Skeletal muscle tissue (tissue), 4 donors: ENCODE data around the gene PRPF19. TPM values are rescaled to one million over a fixed set of nuclear protein-coding genes. Genes with fewer than 3 reads are reported as not detected.

ENCODE experiments used
- H3K27ac ChIP-seq: one replicate; pipeline ENCODE4 v1.7.0; 2013; ENCODE audit warnings: mild to moderate bottlenecking, low read depth, low read length, inconsistent platforms
- H3K27me3 ChIP-seq, 3 donors: one replicate each; pipeline ENCODE4 v1.7.0; 2013; ENCODE audit warnings: low read length in 3 of 3; ENCODE audit not compliant: control insufficient read depth in 3 of 3, insufficient read depth in 3 of 3
- H3K36me3 ChIP-seq, 3 donors: one replicate each; pipeline ENCODE4 v1.7.0; 2013; ENCODE audit warnings: low read length in 3 of 3; ENCODE audit not compliant: control insufficient read depth in 3 of 3, insufficient read depth in 3 of 3
- H3K4me1 ChIP-seq, 3 donors: one replicate each; pipeline ENCODE4 v1.7.0; 2013; ENCODE audit warnings: low read length in 3 of 3, mild to moderate bottlenecking in 3 of 3; ENCODE audit not compliant: control insufficient read depth in 3 of 3, insufficient read depth in 3 of 3
- H3K4me3 ChIP-seq, 3 donors: one replicate each; pipeline ENCODE4 v1.7.0; 2013; ENCODE audit warnings: low read length in 3 of 3
- H3K9ac ChIP-seq, 3 donors: one replicate each; pipeline ENCODE4 v1.7.0; 2013; ENCODE audit warnings: low read length in 3 of 3, mild to moderate bottlenecking in 3 of 3, moderate library complexity in 2 of 3, low read depth in 1 of 3
- H3K9me3 ChIP-seq, 3 donors: one replicate each; pipeline ENCODE4 v1.7.0; 2013; ENCODE audit warnings: low read length in 3 of 3; ENCODE audit not compliant: control insufficient read depth in 3 of 3
- total RNA-seq: library from RNA; depleted of rRNA; stranded (reverse); fragments of >200 nt; gene quantifications from one replicate; pipeline ENCODE4 v1.2.3, GENCODE V29; 2014
- donor health status: Osteomylitis.

Gene PRPF19
- total RNA-seq, 1 donor from 2014 or later = 27.7 TPM

- H3K36me3 ChIP-seq = peaks cover 73 to 80% (median 78%) of the 10 kb centered on the region in 3 donors
- H3K9me3 ChIP-seq = no peaks in the 10 kb centered on the region
- no peak overlapping the region for H3K9ac ChIP-seq
- no peak overlapping the region for H3K27ac ChIP-seq
- no peaks in the 10 kb centered on the region for H3K27me3 ChIP-seq
- H3K4me1 ChIP-seq = peaks cover 13 to 28% (median 15%) of the 10 kb centered on the region in 3 donors
- H3K4me3 ChIP-seq = no peak overlapping the region
Observed at GRCh38 chr11:60899977-60900376, 6.4 kb downstream of the PRPF19 start.

DNA sequence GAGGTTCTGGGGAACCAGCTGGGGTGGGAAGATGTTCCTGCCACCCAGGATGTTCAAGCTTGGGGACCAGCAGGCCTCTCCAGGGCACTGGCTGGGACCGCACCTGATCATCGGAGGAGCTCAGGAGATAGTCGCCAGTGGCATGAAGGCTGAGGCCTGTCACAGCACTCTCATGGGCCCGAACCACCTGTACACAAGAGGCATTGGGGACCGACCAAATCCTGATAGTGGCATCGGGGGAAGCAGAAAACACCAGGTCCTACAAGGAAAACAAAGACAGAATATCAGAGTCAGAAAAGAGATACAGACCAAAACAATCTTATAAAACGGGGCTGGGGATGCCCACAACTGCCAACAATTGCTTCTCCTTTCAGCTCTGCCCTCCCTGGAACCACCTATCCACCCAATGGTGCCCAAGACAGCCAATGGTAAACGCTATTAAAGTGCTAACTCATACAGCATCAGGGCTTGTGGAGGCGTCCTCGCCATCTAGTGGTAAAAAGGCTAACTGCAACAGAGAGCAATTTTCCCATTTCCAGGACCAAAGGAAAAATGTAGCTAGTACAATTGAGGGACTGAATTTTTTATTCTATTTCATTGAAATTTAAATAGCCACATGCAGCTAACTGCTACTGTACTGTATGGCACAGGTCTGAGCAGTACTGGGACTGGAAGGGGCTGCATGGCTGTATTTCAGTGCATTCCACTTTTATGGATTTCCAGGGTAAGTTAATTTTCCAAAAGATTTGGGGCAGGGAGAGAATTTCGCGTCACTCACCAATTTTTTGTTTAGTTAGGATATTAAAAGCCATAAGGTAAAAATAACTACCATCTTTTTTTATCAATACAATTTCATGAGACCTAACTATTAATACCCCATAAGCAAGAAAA is 7.1 kb downstream of the PRPF19 start:
- H3K27ac ChIP-seq = peak overlapping the region; percentile 56
- H3K4me1 ChIP-seq = peaks cover 6 to 21% (median 8%) of the 10 kb centered on the region in 3 donors
- H3K9ac ChIP-seq = peak overlapping the region in 1 of 3 donors; percentile 41
- H3K9me3 ChIP-seq = no peaks in the 10 kb centered on the region
- H3K4me3 ChIP-seq = no peak overlapping the region
- H3K36me3 ChIP-seq = peaks cover 73 to 87% (median 85%) of the 10 kb centered on the region in 3 donors
- no peaks in the 10 kb centered on the region for H3K27me3 ChIP-seq

- Histone ChIP-seq H3K4me3 (no peak overlapping the region), H3K36me3 (peaks cover 67 to 85% (median 85%) of the 10 kb centered on the region in 3 donors), H3K9me3 (no peaks in the 10 kb centered on the region), H3K9ac (no peak overlapping the region), H3K27ac (no peak overlapping the region), H3K4me1 (peaks cover 4 to 11% (median 8%) of the 10 kb centered on the region in 3 donors), H3K27me3 (no peaks in the 10 kb centered on the region)
Observed at GRCh38 chr11:60897496-60897895, 8.9 kb downstream of the PRPF19 start.

GRCh38 chr11:60895687-60896086 is 10.7 kb downstream of the PRPF19 start:
- no peak overlapping the region for H3K9ac ChIP-seq
- no peak overlapping the region for H3K27ac ChIP-seq
- H3K27me3 ChIP-seq = no peaks in the 10 kb centered on the region
- H3K9me3 ChIP-seq = no peaks in the 10 kb centered on the region
- H3K4me1 ChIP-seq = peaks cover under 1 to 14% (median 8%) of the 10 kb centered on the region in 3 donors
- no peak overlapping the region for H3K4me3 ChIP-seq
- H3K36me3 ChIP-seq = peaks cover 53 to 69% (median 69%) of the 10 kb centered on the region in 3 donors

DNA sequence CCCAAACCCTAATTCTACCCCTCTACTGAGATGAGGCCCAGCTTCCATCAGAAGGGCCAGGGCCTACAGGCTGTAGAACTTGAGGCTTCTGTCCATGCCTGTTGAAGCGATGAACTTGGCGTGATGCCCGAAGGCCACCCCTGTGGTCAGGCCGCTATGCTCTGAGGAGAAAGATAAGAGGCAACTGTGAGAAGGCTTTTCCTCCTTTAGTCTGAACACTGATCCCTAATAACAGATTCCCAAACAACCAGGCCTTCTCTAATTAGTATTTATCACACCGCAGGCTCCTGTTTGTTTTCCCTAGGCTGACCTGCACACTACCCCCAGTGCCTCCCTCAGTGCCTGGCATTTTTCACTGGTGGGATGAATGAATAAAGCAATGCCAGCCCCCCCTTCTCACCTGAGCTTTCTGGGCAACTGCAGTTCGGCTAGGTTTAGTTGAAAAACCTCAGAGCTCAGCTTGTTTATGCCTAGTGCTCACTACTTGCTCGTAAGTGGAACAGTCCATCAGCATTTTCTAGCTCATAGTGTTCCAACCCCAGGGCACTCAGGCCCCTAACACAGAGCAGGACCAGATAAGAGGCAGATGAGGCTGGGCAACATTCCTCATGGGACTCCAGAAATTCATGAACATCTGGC is 15.2 kb downstream of the PRPF19 start:
- peaks cover 0 to 7% (median 6%) of the 10 kb centered on the region in 3 donors for H3K4me1 ChIP-seq
- H3K36me3 ChIP-seq = peaks cover 27 to 51% (median 36%) of the 10 kb centered on the region in 3 donors
- H3K9me3 ChIP-seq = no peaks in the 10 kb centered on the region
- H3K27me3 ChIP-seq = no peaks in the 10 kb centered on the region
- H3K4me3 ChIP-seq = no peak overlapping the region
- no peak overlapping the region for H3K9ac ChIP-seq
- H3K27ac ChIP-seq = no peak overlapping the region

GRCh38 chr11:60890696-60891095 is 15.7 kb downstream of the PRPF19 start:
- H3K27ac ChIP-seq = no peak overlapping the region
- no peaks in the 10 kb centered on the region for H3K27me3 ChIP-seq
- peaks cover 0 to 7% (median 6%) of the 10 kb centered on the region in 3 donors for H3K4me1 ChIP-seq
- no peaks in the 10 kb centered on the region for H3K9me3 ChIP-seq
- H3K9ac ChIP-seq = no peak overlapping the region
- H3K4me3 ChIP-seq = no peak overlapping the region
- H3K36me3 ChIP-seq = peaks cover 22 to 45% (median 32%) of the 10 kb centered on the region in 3 donors

DNA sequence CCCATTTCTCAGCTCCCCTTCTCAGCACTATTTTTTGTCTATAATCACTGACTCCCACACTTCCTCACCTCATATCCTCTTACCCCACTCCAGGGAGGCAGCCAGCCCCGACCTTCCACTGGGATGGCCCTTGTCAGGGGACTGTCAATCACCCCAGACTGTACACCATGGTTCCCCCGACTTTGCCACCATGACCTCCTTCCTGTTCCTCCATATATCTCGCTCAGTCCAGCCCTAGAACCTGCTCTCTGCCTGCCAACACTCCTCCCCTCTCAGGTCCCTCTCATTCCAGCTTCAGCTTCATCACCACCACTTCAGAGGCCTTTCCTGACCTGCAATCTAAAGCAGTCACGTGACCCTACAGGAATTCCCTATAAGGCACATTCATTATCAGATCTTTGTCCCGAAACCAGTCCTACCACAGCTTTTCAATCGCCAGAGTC is 16.5 kb downstream of the PRPF19 start:
- H3K9ac ChIP-seq = no peak overlapping the region
- no peaks in the 10 kb centered on the region for H3K9me3 ChIP-seq
- peaks cover 0 to 7% (median 6%) of the 10 kb centered on the region in 3 donors for H3K4me1 ChIP-seq
- H3K27me3 ChIP-seq = no peaks in the 10 kb centered on the region
- H3K4me3 ChIP-seq = no peak overlapping the region
- H3K36me3 ChIP-seq = peaks cover 15 to 37% (median 26%) of the 10 kb centered on the region in 3 donors
- no peak overlapping the region for H3K27ac ChIP-seq

GRCh38 chr11:60887556-60887955 is 18.8 kb downstream of the PRPF19 start:
- Histone ChIP-seq H3K27me3 (no peaks in the 10 kb centered on the region), H3K36me3 (peaks cover 6 to 23% (median 9%) of the 10 kb centered on the region in 3 donors), H3K27ac (no peak overlapping the region), H3K9me3 (no peaks in the 10 kb centered on the region), H3K9ac (no peak overlapping the region), H3K4me1 (peaks cover 0 to 7% (median 6%) of the 10 kb centered on the region in 3 donors), H3K4me3 (no peak overlapping the region)

DNA sequence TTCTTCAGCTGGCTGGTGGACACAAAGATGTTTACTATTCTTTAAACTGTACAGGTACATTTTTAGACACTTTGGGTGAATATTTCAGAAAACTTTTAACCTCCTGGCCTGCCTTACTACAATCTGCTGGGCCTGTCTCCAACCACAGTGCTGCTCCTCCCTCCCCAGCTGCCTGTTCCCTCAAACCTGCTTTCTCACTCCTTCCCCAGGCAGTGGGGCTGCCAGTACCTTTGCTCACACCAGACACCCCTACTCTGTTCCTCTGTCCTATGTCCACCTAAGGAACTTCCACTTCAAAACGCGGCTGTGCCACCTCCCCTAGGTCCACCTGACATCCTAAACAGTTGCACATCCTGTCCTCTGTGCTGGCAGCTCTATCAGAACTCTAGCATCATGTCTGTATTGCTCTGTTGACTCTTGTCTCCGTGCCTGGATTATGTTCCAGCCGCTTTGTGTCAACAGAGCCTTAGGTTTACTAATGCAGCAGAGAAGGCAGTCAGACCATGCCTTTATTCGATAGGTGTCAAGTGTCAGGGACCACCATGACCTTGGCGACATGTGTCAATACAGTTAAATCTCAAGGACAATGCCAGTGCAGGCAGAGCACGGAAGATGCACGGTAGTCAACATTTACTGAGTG is 25.6 kb downstream of the PRPF19 start:
- H3K27ac ChIP-seq = no peak overlapping the region

More for the DNA sequence above, 25.6 kb downstream of the PRPF19 start:
- Histone ChIP-seq H3K4me3 (no peak overlapping the region), H3K9me3 (no peaks in the 10 kb centered on the region), H3K36me3 (peaks cover 3 to 14% (median 5%) of the 10 kb centered on the region in 3 donors), H3K27me3 (no peaks in the 10 kb centered on the region), H3K4me1 (peaks cover 22 to 33% (median 23%) of the 10 kb centered on the region in 3 donors), H3K9ac (no peak overlapping the region)
